IPS DF 19.7 (cell line): ENCODE results near the gene EMC7.
"Not testable (repeated sequence)": the region's sequence is repeated elsewhere in the genome, so short reads cannot be mapped to it uniquely, and the experiment has no call there.

ENCODE experiments used
- DNase-seq: peaks from one replicate; pipeline ENCODE4 v3.0.0-alpha.2; 2013; ENCODE audit warnings: low read depth, low spot score

Gene EMC7

GRCh38 chr15:34085746-34086145 is 15.9 kb downstream of the EMC7 start:
- no peak for DNase-seq

- no peak for DNase-seq
Measured at GRCh38 chr15:34084086-34084485, 17.6 kb downstream of the EMC7 start.

GRCh38 chr15:34079904-34080303 is 21.8 kb downstream of the EMC7 start:
- DNase-seq: no peak

GRCh38 chr15:34078900-34079299 is 22.8 kb downstream of the EMC7 start:
- no peak for DNase-seq

- no peak for DNase-seq
Measured at GRCh38 chr15:34076785-34077184, 24.9 kb downstream of the EMC7 start.

GRCh38 chr15:34070003-34070402 is 31.7 kb downstream of the EMC7 start:
- DNase-seq: no peak

- no peak for DNase-seq
Measured at GRCh38 chr15:34065941-34066340, 35.7 kb downstream of the EMC7 start.

GRCh38 chr15:34065261-34065660 is 36.4 kb downstream of the EMC7 start:
- DNase-seq: no peak

- no peak for DNase-seq
Measured at GRCh38 chr15:34064438-34064837, 37.2 kb downstream of the EMC7 start.

- no peak for DNase-seq
Measured at GRCh38 chr15:34059946-34060345, 41.7 kb downstream of the EMC7 start.

- no peak for DNase-seq
Measured at GRCh38 chr15:34059476-34059875, 42.2 kb downstream of the EMC7 start.

GRCh38 chr15:34056911-34057310 is 44.8 kb downstream of the EMC7 start:
- DNase-seq: no peak

GRCh38 chr15:34055868-34056595 is 45.6 kb downstream of the EMC7 start:
- DNase-seq: no peak

GRCh38 chr15:34054081-34054707 is 47.5 kb downstream of the EMC7 start:
- no peak for DNase-seq

GRCh38 chr15:34050385-34050784 is 51.3 kb downstream of the EMC7 start:
- not testable (repeated sequence) for DNase-seq

- no peak for DNase-seq
Measured at GRCh38 chr15:34049112-34049511, 52.5 kb downstream of the EMC7 start.

- no peak for DNase-seq
Measured at GRCh38 chr15:34047893-34048775, 53.5 kb downstream of the EMC7 start.

GRCh38 chr15:34046471-34047145 is 55.1 kb downstream of the EMC7 start:
- DNase-seq: no peak

GRCh38 chr15:34043813-34044212 is 57.8 kb downstream of the EMC7 start:
- no peak for DNase-seq

- DNase-seq: no peak
Measured at GRCh38 chr15:34043391-34043790, 58.3 kb downstream of the EMC7 start.

GRCh38 chr15:34039790-34040113 is 61.9 kb downstream of the EMC7 start:
- no peak for DNase-seq
